AG04449 (cell line): ENCODE measurements around the gene CDK6.

Experiments used
- CTCF ChIA-PET: fragments of 350-600 bp; formaldehyde crosslinking; extraction: SDS; loops from one replicate; lab custom pipeline; 2021; ENCODE audit warnings: antibody characterized with exemption; lab: Yijun Ruan, JAX
- POLR2A ChIA-PET: fragments of 400-600, 350-600 bp; formaldehyde crosslinking; extraction: SDS; loops from one replicate; lab custom pipeline; 2020; ENCODE audit warnings: antibody characterized with exemption, inconsistent platforms; lab: Yijun Ruan, JAX
- DNase-seq: peaks from one replicate; pipeline ENCODE4 v3.0.0-alpha.2; 2010; ENCODE audit warnings: low read depth, low spot score
- H3K4me3 ChIP-seq: 2 replicates; pipeline ENCODE4 v1.5.1; 2011; ENCODE audit warnings: low read depth, mild to moderate bottlenecking, control low read depth, low read length
- TF ChIP-seq, protein P1 (sequence below): IDR thresholded peaks from one replicate; pipeline ENCODE4 v1.5.1; 2011; ENCODE audit warnings: mild to moderate bottlenecking, moderate library complexity, low read length, control low read depth, inconsistent platforms; ENCODE audit not compliant: insufficient read depth; ENCODE audit errors: missing control alignments

CDK6 gene

GRCh38 chr7:92754919-92755581 is 81.3 kb downstream of the CDK6 start:
- ChIA-PET POLR2A (no interaction called here), CTCF (interaction anchor here (0.8 to 1.8 kb wide), 3 partner anchors 11 to 301 kb away, joined by 3 to 6 read pairs (median 4); no protein-coding TSS in a partner anchor)
- no peak for DNase-seq
- H3K4me3 ChIP-seq: no peak overlapping the region
- TF ChIP-seq, protein P1, sequence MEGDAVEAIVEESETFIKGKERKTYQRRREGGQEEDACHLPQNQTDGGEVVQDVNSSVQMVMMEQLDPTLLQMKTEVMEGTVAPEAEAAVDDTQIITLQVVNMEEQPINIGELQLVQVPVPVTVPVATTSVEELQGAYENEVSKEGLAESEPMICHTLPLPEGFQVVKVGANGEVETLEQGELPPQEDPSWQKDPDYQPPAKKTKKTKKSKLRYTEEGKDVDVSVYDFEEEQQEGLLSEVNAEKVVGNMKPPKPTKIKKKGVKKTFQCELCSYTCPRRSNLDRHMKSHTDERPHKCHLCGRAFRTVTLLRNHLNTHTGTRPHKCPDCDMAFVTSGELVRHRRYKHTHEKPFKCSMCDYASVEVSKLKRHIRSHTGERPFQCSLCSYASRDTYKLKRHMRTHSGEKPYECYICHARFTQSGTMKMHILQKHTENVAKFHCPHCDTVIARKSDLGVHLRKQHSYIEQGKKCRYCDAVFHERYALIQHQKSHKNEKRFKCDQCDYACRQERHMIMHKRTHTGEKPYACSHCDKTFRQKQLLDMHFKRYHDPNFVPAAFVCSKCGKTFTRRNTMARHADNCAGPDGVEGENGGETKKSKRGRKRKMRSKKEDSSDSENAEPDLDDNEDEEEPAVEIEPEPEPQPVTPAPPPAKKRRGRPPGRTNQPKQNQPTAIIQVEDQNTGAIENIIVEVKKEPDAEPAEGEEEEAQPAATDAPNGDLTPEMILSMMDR: no peak

DNA sequence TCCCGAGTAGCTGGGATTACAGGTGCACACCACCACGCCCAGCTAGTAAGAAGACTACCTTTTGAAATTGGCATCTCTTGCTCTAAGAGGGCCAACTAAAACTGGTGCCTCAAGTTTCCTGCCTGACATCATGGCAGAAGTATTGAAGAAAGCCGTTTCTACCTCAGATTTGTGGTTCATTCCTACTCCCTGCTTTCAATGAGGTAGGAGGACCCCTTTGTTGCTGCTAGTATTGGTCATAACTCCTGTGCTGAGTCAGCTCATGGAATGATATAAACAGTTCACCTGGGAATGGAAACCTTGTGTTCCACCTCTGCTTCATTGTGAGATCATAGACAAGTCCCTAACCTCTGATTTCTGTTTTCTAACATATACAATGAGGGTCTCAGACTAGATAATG is 82.8 kb downstream of the CDK6 start:
- POLR2A ChIA-PET: interaction anchor here (1.3 kb wide), 1 partner anchor 13 kb away, joined by 4 read pairs; no protein-coding TSS in a partner anchor
- CTCF ChIA-PET: interaction anchor here (1.8 kb wide), 1 partner anchor 14 kb away, joined by 4 read pairs; no protein-coding TSS in a partner anchor
- DNase-seq: no peak
- TF ChIP-seq, protein P1: no peak
- no peak overlapping the region for H3K4me3 ChIP-seq

DNA sequence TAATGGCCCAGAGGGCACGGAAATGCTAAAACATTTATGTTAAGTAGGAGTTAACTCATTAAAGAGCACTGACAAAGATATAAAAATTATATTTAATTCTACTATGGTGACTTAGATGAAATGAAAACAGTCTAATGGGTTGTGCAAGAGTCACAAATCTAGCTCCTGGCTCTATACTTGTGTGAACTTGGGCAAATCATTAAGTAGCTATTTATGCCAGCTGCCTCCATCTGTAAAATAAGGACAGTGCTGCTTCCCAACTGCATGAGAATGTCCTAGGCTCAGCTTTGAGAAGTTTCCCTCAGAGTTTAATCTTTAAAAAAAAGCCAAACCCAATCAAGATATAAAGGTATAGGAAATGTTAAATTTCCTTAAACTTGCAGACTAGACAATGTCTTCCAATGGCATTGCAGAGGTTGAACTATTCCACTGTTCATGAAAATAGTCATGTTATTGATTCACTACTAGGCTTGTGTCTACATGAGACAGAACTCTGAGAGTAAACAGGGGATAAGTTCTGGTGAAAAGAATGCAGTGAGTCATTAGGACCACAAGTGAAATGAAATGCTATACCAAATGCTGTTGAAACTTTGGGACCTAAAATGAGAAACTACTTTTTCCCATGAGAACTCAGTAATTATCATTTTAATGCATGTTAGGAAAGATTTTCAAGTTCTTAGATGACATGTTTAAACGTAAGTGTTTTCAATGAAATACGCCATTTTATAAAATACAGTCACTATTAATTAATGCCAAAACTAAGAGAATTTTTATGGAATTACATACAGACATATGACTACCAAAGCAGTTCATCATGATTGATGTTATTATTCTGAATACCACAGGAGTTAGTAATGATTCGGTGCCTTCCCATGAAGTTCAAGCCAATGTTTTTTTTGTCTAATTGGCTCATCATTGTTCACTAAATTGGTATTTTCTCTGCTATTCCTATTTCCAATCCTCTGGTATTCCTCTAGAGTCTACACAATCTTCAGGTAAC is 84.2 kb downstream of the CDK6 start:
- H3K4me3 ChIP-seq: no peak overlapping the region
- ChIA-PET CTCF (no interaction called here), POLR2A (no interaction called here)
- TF ChIP-seq, protein P1: no peak
- DNase-seq: peak; percentile 87

DNA sequence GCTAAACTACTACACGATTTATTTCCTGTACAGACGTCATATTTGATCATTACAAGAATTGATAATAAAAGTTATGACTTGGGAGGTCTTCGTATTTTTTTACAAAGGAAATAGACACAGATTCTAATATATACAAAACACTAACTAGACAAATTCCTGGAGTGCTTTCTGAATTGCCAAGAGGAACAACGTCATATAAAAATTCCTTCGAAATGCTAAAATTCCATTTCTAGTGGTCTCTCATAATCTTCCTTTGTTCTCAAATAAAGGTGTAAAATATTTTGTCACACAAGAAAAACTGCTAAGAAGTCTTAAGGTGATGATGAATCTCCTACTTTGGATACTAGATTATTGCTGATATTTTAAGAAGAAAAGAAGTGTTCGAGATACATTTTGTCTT is 85.4 kb downstream of the CDK6 start:
- CTCF ChIA-PET: no interaction called here
- POLR2A ChIA-PET: no interaction called here
- TF ChIP-seq, protein P1: no peak

DNA sequence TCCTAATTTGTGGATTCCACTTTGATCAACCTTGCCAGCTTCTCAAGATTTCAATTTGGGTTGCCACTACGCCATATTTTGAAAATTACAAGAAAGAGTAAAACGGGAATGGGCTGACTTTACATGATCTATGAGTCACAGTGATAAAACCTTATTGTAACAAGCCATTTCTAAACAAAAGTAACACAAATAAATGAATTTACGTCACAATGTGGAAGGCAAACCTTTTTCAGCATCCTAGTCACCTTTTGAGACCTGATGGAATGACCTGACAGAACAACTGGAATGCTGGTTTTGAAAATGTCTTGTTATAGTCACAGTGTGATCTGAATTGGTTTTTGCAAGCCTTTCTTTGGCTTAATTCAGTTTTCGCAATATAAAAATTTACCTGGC is 85.9 kb downstream of the CDK6 start:
- H3K4me3 ChIP-seq: no peak overlapping the region
- CTCF ChIA-PET: no interaction called here
- POLR2A ChIA-PET: no interaction called here
- no peak for DNase-seq
- TF ChIP-seq, protein P1: no peak

More for the DNA sequence above, 85.4 kb downstream of the CDK6 start:
- no peak overlapping the region for H3K4me3 ChIP-seq
- DNase-seq: no peak
